ENCODE data around the gene HSPB6. TPM values are rescaled to one million over a fixed set of nuclear protein-coding genes. Genes with fewer than 3 reads are reported as not detected.

HSPB6 gene
- total RNA-seq, 1 experiment from 2014 or later, result 0.37 TPM

DNA sequence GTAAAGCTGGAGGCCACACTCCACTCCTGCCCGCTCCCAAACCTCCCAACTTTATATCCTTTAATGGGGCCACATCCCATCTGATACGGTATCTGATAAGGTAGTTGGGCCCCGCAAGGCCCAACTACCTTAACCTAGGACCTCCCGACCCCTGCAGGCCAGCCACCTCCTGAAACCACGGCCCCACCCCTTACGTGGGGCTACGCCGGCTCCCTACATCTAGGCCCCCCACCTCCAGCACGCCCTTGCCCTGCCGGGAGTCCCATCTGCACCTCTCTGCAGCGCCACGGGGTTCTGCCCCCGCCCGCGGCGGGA lies 16.8 kb downstream of the HSPB6 start:
- no peak overlapping the region for H2BK5ac ChIP-seq (ENCODE audit: insufficient read length, low read length)
- H3T11ph ChIP-seq (ENCODE audit: low read length), result no peak overlapping the region
- no peak overlapping the region for H3K27ac ChIP-seq (ENCODE audit: insufficient read length, low read depth, low read length)
- H2BK15ac ChIP-seq (ENCODE audit: low read depth, low read length), result no peak overlapping the region
- H3K36me3 Mint-ChIP-seq (ENCODE audit: insufficient read depth in 1 of 3, low read depth in 3 of 3), result peaks cover 28 to 43% (median 37%) of the 10 kb centered on the region in 3 experiments; a peak in 6 of 7 replicates
- no peak overlapping the region for H3K56ac ChIP-seq (ENCODE audit: insufficient read length, low read depth, low read length)
- H3K18ac ChIP-seq (ENCODE audit: insufficient read length, low read depth, low read length), result no peak overlapping the region
- H3K23me2 ChIP-seq (ENCODE audit: insufficient read length, low read depth, low read length, poor library complexity, severe bottlenecking), result peaks cover 12% of the 10 kb centered on the region
- H4K91ac ChIP-seq (ENCODE audit: insufficient read length, low read depth, low read length), result no peak overlapping the region
- H3K79me1 ChIP-seq (ENCODE audit: insufficient read depth, low read depth, low read length, poor library complexity, severe bottlenecking), result no peaks in the 10 kb centered on the region
- no peak overlapping the region for H2BK12ac ChIP-seq (ENCODE audit: insufficient read length, low read depth, low read length)
- no peak for DNase-seq
- H4K20me1 ChIP-seq (ENCODE audit: control insufficient read depth, insufficient read depth, insufficient read length), result no peaks in the 10 kb centered on the region
- WGBS (ENCODE audit: extremely low coverage, insufficient read length, low lambda C conversion rate), result no CpG with 5 or more reads among the region's 16 CpGs
- no peak overlapping the region for H2BK120ac ChIP-seq (ENCODE audit: low read depth, low read length, poor library complexity, severe bottlenecking)
- no peak overlapping the region for H4K5ac ChIP-seq (ENCODE audit: insufficient read length, low read depth, low read length)
- no peak overlapping the region for H3K14ac ChIP-seq (ENCODE audit: insufficient read depth, low read length)
- peak overlapping the region; percentile 71 to 90 for H3K4me3 Mint-ChIP-seq
- no peak overlapping the region for H3K9ac ChIP-seq (ENCODE audit: extremely low read depth, insufficient read length, low read length)
- no peaks in the 10 kb centered on the region for H3K79me2 ChIP-seq (ENCODE audit: insufficient read depth, low read length)
- no peaks in the 10 kb centered on the region for H3K27me3 ChIP-seq (ENCODE audit: insufficient read depth, low read length)
- no peak overlapping the region for H2AK5ac ChIP-seq (ENCODE audit: insufficient read length, low read length)
- H3K4me2 ChIP-seq (ENCODE audit: insufficient read depth, insufficient read length, low read length), result peak overlapping the region; percentile 58
- H3K27ac Mint-ChIP-seq, result no peak overlapping the region
- no peak overlapping the region for H2BK20ac ChIP-seq (ENCODE audit: low read depth, low read length, poor library complexity, severe bottlenecking)
- no peak overlapping the region for H3K23ac ChIP-seq (ENCODE audit: insufficient read length, low read depth, low read length)
- H3K4ac ChIP-seq (ENCODE audit: low read depth, low read length), result no peak overlapping the region
- H3K9me3 Mint-ChIP-seq, result no peaks in the 10 kb centered on the region
- H3K4me1 Mint-ChIP-seq, result peaks cover 11 to 21% of the 10 kb centered on the region in 2 experiments
- no peaks in the 10 kb centered on the region for H3K27me3 Mint-ChIP-seq (ENCODE audit: low read depth)
- no peaks in the 10 kb centered on the region for H3K4me1 ChIP-seq (ENCODE audit: insufficient read depth, low read length)
- H4K8ac ChIP-seq (replicated peaks; ENCODE audit: insufficient read length, low read depth, low read length), result no peak overlapping the region
- TF ChIP-seq, protein P1, sequence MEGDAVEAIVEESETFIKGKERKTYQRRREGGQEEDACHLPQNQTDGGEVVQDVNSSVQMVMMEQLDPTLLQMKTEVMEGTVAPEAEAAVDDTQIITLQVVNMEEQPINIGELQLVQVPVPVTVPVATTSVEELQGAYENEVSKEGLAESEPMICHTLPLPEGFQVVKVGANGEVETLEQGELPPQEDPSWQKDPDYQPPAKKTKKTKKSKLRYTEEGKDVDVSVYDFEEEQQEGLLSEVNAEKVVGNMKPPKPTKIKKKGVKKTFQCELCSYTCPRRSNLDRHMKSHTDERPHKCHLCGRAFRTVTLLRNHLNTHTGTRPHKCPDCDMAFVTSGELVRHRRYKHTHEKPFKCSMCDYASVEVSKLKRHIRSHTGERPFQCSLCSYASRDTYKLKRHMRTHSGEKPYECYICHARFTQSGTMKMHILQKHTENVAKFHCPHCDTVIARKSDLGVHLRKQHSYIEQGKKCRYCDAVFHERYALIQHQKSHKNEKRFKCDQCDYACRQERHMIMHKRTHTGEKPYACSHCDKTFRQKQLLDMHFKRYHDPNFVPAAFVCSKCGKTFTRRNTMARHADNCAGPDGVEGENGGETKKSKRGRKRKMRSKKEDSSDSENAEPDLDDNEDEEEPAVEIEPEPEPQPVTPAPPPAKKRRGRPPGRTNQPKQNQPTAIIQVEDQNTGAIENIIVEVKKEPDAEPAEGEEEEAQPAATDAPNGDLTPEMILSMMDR (conservative IDR thresholded peaks at IDR 0.05), result no peak
- H3K9me3 ChIP-seq (ENCODE audit: control insufficient read depth, low read depth, low read length), result no peaks in the 10 kb centered on the region
- no peak overlapping the region for H2AFZ ChIP-seq (ENCODE audit: low read length)

All from H9 (cell line).